Activated effector memory CD4-positive, alpha-beta T cell treated with anti-CD3 and anti-CD28 coated beads, Interleukin-2, amount 50 U/mL, for 16 hours (primary cell): Measurements from ENCODE around the gene NDUFA9.
A peak's percentile ranks its signal among the peaks of the same experiment; 100 is the strongest.

Experiments
- DNase-seq: peaks from one replicate; pipeline ENCODE4 v3.0.0-alpha.2; 2020

NDUFA9 gene

GRCh38 chr12:4648501-4649357 is at the start of gene NDUFA9, which contains the start of gene AKAP3:
Gene NDUFA9 (plus strand): TSS chr12:4649114. CDS start chr12:4649127, 13 bp downstream.
Gene AKAP3 (minus strand): TSS chr12:4649051. CDS start chr12:4638196, 10,855 bp downstream.
- peak; percentile 93 for DNase-seq

- DNase-seq, result no peak
Measured at GRCh38 chr12:4603421-4603820, 45.5 kb upstream of the NDUFA9 start.

- no peak for DNase-seq
Measured at GRCh38 chr12:4603946-4604345, 45.0 kb upstream of the NDUFA9 start.

GRCh38 chr12:4604684-4605193 is 44.2 kb upstream of the NDUFA9 start:
- peak; percentile 91 for DNase-seq

- no peak for DNase-seq
Measured at GRCh38 chr12:4607056-4607455, 41.9 kb upstream of the NDUFA9 start.

- DNase-seq, result no peak
Measured at GRCh38 chr12:4609071-4609470, 39.8 kb upstream of the NDUFA9 start.

- no peak for DNase-seq
Measured at GRCh38 chr12:4610481-4610880, 38.4 kb upstream of the NDUFA9 start.

- no peak for DNase-seq
Measured at GRCh38 chr12:4615667-4616066, 33.2 kb upstream of the NDUFA9 start.

- no peak for DNase-seq
Measured at GRCh38 chr12:4621511-4621910, 27.4 kb upstream of the NDUFA9 start.

- DNase-seq, result no peak
Measured at GRCh38 chr12:4626543-4626942, 22.4 kb upstream of the NDUFA9 start.

GRCh38 chr12:4628406-4628805 is 20.5 kb upstream of the NDUFA9 start:
- no peak for DNase-seq

- no peak for DNase-seq
Measured at GRCh38 chr12:4630262-4630661, 18.7 kb upstream of the NDUFA9 start.

- no peak for DNase-seq
Measured at GRCh38 chr12:4643747-4644146, 5.2 kb upstream of the NDUFA9 start.

- no peak for DNase-seq
Measured at GRCh38 chr12:4645023-4645422, 3.9 kb upstream of the NDUFA9 start.

GRCh38 chr12:4648104-4648500 is 812 bp upstream of the NDUFA9 start:
- DNase-seq, result no peak

GRCh38 chr12:4649358-4649661 is 396 bp downstream of the NDUFA9 start:
- DNase-seq, result no peak

- no peak for DNase-seq
Measured at GRCh38 chr12:4653257-4653656, 4.3 kb downstream of the NDUFA9 start.

GRCh38 chr12:4653691-4654090 is 4.8 kb downstream of the NDUFA9 start:
- no peak for DNase-seq

- no peak for DNase-seq
Measured at GRCh38 chr12:4663971-4664505, 15.1 kb downstream of the NDUFA9 start.

GRCh38 chr12:4665236-4665635 is 16.3 kb downstream of the NDUFA9 start:
- no peak for DNase-seq

- no peak for DNase-seq
Measured at GRCh38 chr12:4679711-4680110, 30.8 kb downstream of the NDUFA9 start.

GRCh38 chr12:4681732-4682131 is 32.8 kb downstream of the NDUFA9 start:
- DNase-seq, result no peak

GRCh38 chr12:4685317-4685716 is 36.4 kb downstream of the NDUFA9 start:
- DNase-seq, result no peak

- DNase-seq, result no peak
Measured at GRCh38 chr12:4690760-4691159, 41.8 kb downstream of the NDUFA9 start.
